Urinary bladder (tissue), 4 donors: ENCODE data around the gene ADAM12. TPM values are rescaled to one million over a fixed set of nuclear protein-coding genes. Genes with fewer than 3 reads are reported as not detected.

Experiments used
- DNase-seq: peaks from one replicate; pipeline ENCODE4 v3.0.0-alpha.2; 2015; ENCODE audit errors: extremely low spot score
- H3K27ac ChIP-seq: one replicate; pipeline ENCODE4 v1.5.1; 2013; ENCODE audit warnings: low read depth, mild to moderate bottlenecking, moderate library complexity
- H3K36me3 ChIP-seq: one replicate; pipeline ENCODE4 v1.6.1; 2013; ENCODE audit warnings: mild to moderate bottlenecking, moderate library complexity; ENCODE audit not compliant: insufficient read depth
- H3K4me1 ChIP-seq: one replicate; pipeline ENCODE4 v1.6.1; 2013; ENCODE audit warnings: mild to moderate bottlenecking, moderate library complexity; ENCODE audit not compliant: insufficient read depth
- H3K4me3 ChIP-seq: one replicate; pipeline ENCODE4 v1.5.1; 2013; ENCODE audit warnings: low read depth, low read length
- WGBS: extraction: QIAGEN DNeasy Blood & Tissue Kit; methylation state at CpG from one replicate; pipeline ENCODE4 v1.1.7; 2013; 5-methylcytosine and 5-hydroxymethylcytosine counted together
- polyA plus RNA-seq: library from polyadenylated mRNA; stranded (reverse); fragments of 200-250 nt; gene quantifications from one replicate; pipeline ENCODE4 v1.2.3, GENCODE V29; 2013
- total RNA-seq: library from RNA; depleted of rRNA; stranded (reverse); fragments of >200 nt; gene quantifications from one replicate; pipeline ENCODE4 v1.2.3, GENCODE V29; 2014
- donor health status: healthy with polysubstance abuse.
- donor health status: healthy.

The ADAM12 gene
- total and polyA plus RNA-seq, 2 donors = 2.1 to 95.0 TPM

DNA sequence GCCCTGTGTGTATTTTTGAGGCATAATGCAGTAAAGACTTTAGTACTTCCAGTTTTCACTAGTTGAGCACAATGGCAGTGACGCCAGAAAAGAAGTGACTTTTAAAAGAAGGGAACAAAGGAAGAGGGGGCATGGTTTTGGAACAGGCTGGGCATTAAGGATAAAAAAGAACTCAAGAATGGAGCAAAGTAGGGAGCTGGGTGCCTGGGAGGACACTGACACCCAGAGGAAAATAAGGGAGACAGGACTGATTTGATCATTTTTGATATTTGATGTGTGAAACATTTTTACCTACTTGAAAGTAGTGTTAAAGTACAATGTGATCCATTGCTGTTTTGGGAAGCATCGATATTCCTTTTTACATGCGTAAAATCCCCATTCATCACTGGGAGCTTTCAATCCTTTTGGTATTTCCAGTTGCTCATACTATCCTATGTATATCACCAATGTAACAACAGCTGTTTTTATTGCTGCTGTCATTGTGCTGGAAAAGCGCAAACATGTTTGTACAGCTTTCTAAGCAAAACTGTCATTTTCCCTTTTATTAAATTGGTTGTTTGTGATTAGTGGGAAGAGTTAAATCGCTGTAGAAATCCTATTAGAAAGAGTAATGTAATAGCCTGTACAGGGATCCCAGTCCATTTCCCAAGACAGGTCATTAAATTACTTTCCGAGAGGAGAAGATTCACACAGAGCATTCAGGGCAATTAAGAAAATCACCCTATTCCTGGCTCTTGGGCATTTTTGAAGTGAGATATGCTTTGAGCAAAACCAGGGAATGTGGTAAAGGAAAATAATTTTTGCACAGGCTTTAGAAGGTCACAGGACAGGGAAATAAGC lies 85.2 kb downstream of the ADAM12 start:
- no peak overlapping the region for H3K27ac ChIP-seq
- no peak for DNase-seq
- H3K4me3 ChIP-seq = no peak overlapping the region
- no peaks in the 10 kb centered on the region for H3K36me3 ChIP-seq
- WGBS = 80% methylated on average over 6 of the region's 6 CpGs
- no peaks in the 10 kb centered on the region for H3K4me1 ChIP-seq

DNA sequence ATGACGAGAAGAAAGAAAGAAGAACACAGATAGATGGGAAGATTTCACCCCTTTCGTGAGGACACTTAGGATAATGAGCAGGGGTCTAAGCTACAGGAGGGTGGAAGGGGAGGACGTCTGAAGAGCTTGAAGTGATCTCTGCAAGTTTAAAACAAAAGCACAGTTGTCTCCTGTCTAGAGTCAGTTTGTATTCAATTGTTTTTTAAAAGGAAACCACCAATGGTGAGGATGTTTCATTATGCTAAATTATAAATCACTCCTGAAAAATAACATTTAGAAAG lies 85.9 kb downstream of the ADAM12 start:
- Histone ChIP-seq H3K4me3 (no peak overlapping the region), H3K36me3 (no peaks in the 10 kb centered on the region), H3K27ac (no peak overlapping the region), H3K4me1 (no peaks in the 10 kb centered on the region)
- DNase-seq = no peak
- WGBS = 52% methylated on average over 3 of the region's 3 CpGs

DNA sequence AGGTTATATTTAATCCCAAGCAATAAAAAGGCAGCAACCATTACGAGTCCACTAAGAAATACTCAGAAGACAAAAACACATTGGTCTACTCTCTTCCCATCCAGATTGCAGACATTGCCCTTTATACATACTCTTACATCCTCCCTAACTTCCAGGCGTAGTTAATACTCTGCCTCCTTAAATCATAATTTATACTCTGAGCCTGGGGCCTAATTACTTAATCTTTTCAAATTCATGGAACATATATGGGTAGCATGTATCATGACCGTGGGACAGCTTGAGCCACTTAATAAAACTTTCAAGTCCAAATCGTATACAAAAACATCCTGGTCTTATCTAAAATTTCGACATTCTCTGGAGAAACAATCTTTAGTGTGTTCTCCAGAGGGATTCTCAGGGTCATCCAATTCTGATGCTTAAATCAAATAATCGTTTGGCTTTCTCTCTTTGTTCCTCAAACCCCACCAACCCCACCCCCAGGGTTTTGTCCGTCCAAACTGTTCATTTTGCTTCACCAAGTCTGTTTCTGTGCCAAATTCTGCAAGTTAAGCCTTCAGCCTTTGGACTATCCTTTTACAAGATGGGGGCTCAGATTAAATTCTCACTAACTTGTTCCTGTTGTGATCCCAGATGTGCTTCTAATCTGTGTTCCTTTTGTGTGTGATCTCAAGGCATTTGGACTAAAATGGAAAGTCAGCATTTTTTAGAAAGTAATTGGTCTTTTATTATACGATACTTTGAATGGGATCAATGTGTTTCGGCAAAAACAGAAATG lies 86.4 kb downstream of the ADAM12 start:
- Histone ChIP-seq H3K4me1 (no peaks in the 10 kb centered on the region), H3K36me3 (no peaks in the 10 kb centered on the region), H3K27ac (no peak overlapping the region), H3K4me3 (no peak overlapping the region)
- peak; percentile 46 for DNase-seq
- 50% methylated on average over 9 of the region's 9 CpGs for WGBS

DNA sequence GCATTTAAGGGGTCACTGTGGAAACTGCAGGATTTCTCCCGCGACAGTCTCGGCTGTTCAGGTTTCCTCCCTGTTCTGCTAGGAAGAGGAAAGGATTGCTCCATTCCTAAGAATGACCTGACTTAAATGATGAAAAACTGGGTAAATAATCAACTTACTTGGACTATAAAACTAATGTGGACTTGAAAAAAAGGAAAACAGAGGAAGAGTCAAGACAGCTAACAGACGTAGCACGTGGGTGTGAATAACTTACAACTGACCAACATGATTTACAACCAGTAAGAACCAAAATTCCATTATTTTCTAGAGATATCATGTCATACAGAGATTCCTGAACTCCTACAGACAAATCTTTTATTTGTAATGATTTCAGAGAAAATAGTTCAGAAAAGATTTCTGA lies 93.8 kb downstream of the ADAM12 start:
- H3K36me3 ChIP-seq = no peaks in the 10 kb centered on the region
- no peaks in the 10 kb centered on the region for H3K4me1 ChIP-seq
- H3K27ac ChIP-seq = no peak overlapping the region
- no peak overlapping the region for H3K4me3 ChIP-seq
- 65% methylated on average over 5 of the region's 5 CpGs for WGBS
- no peak for DNase-seq

DNA sequence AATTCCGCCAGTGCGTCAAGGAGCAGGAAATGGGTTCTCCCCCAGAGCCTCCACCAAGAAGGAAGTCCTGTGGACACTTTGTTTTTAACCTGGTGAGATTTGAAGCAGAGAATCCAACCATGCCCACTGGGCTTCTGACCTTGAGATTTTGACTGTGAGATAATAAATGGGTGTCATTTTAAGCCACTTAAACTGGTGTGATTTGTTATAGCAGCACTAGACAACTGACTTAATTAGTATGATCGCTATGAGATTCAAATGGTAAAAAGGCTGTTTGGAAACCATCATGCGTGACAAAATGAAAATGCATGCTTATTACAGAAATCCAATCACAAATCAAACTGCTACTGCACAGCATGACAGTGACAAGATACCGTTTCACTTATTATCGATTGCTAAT lies 98.0 kb downstream of the ADAM12 start:
- 96% methylated on average over 6 of the region's 6 CpGs for WGBS
- H3K36me3 ChIP-seq = no peaks in the 10 kb centered on the region
- no peak overlapping the region for H3K4me3 ChIP-seq
- no peak overlapping the region for H3K27ac ChIP-seq
- no peaks in the 10 kb centered on the region for H3K4me1 ChIP-seq
- DNase-seq = no peak

DNA sequence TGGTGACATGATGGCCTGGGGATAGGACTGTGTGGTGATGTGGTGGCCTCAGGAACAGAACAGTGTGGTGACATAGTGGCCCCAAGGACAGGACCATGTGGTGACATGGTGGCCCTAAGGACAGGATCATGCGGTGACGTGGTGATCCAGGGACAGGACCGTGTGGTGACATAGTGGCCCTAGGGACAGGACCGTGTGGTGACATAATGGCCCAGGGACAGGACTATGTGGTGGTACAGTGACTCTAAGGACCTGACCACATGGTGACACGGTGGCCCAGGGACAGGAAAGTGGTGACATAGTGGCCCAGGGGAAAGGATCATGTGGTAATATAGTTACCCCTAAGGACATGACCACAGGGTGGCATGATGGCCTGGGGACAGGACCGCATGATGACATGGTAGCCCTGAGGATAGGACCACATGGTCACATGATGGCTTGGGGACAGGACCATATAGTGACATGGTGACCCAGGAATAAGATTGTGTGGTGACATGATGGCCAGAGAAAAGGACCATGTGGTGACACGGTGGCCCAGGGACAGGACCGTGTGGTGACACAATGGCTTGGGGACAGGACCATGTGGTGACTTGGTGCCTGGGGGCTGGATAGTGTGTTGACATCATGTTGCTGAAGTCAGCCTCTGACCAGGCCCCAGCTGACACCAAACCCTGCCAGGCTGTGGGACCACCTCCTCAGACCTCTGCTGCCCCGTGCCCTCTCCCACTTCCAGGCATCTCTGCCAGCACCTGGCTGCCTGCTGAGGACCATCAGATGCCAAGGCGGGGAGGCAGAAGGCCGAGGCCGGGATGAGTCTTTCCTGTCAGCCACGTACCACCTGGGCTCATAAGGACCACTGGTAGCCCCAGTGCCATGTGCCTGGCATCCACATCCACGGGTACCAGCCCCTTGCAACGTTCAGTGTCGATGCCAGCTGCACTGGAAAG lies 99.5 kb downstream of the ADAM12 start:
- Histone ChIP-seq H3K36me3 (no peaks in the 10 kb centered on the region), H3K27ac (no peak overlapping the region), H3K4me3 (no peak overlapping the region), H3K4me1 (no peaks in the 10 kb centered on the region)
- 92% methylated on average over 16 of the region's 16 CpGs for WGBS
- no peak for DNase-seq

DNA sequence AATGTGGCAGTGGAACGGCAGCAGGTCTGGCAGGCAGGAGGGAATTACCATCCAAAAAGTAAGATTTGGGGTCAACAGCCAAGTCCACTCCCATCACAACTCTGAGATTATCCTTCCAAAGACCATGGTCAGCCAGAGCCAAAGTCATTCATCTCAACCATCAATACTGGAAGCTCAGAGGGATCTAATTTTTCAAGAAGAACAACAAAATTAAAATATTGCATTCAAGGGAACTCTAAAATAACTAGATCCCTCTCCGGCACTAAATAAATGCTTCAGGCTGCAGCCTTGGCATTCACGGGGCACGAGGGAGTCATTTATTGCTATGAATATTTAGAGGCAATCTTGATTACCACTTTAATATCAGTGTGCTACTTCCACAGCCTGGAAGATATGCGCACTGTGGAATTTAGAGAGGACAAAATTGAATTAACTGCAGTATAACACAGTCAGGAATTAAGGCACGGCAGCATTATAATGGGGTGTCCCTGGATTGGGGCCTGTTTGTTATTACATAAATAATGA lies 102.0 kb downstream of the ADAM12 start:
- WGBS = 81% methylated on average over 6 of the region's 6 CpGs
- H3K4me3 ChIP-seq = no peak overlapping the region
- no peaks in the 10 kb centered on the region for H3K4me1 ChIP-seq
- no peak overlapping the region for H3K27ac ChIP-seq
- H3K36me3 ChIP-seq = no peaks in the 10 kb centered on the region
- DNase-seq = no peak

DNA sequence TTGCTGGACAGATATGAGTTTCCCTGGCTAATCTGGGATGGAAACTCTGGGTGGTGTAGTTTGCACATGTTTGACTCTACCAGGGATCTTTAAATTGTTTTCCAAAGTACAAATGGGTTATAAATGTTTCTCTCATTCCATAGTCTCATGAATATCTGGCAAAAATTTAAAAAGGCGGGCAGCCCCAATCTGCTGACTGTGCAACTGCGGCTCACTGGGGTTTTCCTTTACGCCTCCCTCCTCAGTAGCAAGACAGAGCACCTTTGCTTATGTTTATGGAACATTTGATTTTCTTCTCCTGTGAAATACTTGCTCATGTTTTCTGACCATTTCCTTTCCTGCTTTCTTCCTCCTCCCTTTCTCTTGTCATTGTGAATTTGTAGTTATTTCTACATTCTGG lies 105.0 kb downstream of the ADAM12 start:
- no peak for DNase-seq

DNA sequence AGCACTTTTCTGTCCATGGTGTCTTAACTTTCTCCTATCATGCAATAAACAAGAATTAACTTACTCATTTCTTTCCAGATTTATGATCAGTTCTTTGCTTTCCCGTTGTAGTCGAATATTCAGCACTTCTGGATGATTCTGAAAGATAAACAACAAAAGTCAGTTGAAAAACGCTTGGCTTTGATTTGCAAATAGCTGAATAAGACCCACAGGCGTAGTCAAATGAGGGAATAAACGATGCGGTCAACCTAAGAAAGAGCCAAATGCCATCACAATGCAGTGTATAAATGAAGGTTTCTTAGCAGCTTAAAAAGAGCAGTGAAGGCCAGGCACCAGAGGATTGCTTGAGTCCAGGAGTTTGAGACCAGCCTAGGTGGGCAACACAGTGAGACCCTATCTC lies 109.4 kb downstream of the ADAM12 start:
- WGBS = 23% methylated on average over 6 of the region's 6 CpGs
- no peaks in the 10 kb centered on the region for H3K36me3 ChIP-seq
- H3K4me3 ChIP-seq = no peak overlapping the region
- H3K27ac ChIP-seq = no peak overlapping the region
- no peak for DNase-seq
- H3K4me1 ChIP-seq = no peaks in the 10 kb centered on the region

More for the DNA sequence above, 105.0 kb downstream of the ADAM12 start:
- Histone ChIP-seq H3K4me1 (no peaks in the 10 kb centered on the region), H3K4me3 (no peak overlapping the region), H3K27ac (no peak overlapping the region), H3K36me3 (no peaks in the 10 kb centered on the region)
- 95% methylated on average over 3 of the region's 3 CpGs for WGBS

DNA sequence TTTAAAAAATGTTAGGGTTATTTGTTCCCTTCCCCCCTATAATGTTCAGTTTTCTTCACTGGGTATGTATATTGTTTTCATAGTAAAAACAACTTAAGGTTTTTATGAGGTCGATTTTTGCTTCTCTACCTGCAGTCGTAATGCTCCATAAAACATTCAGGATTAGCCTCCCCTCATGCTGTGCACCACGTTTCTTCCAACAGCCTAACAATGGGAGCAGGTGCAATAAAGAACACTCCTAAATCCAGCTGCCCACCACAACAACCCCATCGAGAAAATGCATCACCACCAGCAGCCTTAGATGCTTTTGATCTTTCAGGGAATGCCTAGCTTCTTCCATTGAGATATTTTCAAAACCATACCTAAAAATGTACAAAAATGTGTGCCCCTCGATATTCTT lies 111.1 kb downstream of the ADAM12 start:
- DNase-seq = no peak
- Histone ChIP-seq H3K4me3 (no peak overlapping the region), H3K36me3 (no peaks in the 10 kb centered on the region), H3K27ac (no peak overlapping the region), H3K4me1 (no peaks in the 10 kb centered on the region)
- WGBS = 76% methylated on average over 5 of the region's 5 CpGs

DNA sequence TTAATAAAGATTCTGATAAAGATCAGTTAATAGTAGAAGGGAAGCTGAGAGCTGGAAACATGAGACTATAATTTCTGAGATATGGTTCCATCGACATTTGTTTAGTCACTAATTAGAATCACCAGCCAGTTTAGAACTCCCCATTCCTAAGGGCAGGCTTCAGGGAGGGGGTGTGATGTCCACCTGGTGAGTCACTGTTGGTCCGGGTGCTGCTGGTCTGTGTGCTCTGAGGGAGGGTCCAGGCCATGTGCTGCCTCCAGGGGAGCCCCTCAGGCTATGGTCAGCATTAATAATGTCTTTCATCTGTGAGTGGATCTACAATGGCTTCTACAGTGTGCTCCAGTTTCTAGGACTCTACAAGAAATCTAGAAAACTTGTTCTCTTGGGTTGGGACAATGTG lies 115.8 kb downstream of the ADAM12 start:
- no peak overlapping the region for H3K4me3 ChIP-seq
- WGBS = 97% methylated on average over 2 of the region's 2 CpGs
- DNase-seq = no peak
- H3K27ac ChIP-seq = no peak overlapping the region
- H3K36me3 ChIP-seq = no peaks in the 10 kb centered on the region
- H3K4me1 ChIP-seq = no peaks in the 10 kb centered on the region

DNA sequence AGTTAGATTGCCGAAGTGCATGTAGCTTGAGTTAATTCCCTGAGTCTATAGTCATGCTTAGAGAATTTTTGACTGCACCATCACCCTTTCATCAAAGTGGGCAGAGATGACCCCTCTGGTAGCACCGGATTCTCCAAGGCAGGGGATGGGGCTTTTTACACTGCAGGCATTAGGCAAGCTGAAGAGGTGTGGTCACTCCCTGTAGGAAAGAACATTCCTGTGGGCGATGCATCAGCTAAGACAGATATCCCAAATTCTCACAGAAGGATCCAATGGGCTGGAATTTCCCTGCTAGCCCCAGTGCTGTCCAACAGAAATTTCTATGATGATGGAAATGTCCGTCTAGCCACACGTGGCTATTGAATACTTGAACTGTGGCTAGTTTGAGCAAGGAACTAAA lies 118.2 kb downstream of the ADAM12 start:
- DNase-seq = no peak
- Histone ChIP-seq H3K4me3 (no peak overlapping the region), H3K27ac (no peak overlapping the region), H3K4me1 (no peaks in the 10 kb centered on the region), H3K36me3 (no peaks in the 10 kb centered on the region)
- 98% methylated on average over 5 of the region's 5 CpGs for WGBS
